ENCODE data around the gene AMN1. TPM values are rescaled to one million over a fixed set of nuclear protein-coding genes. Genes with fewer than 3 reads are reported as not detected.
"Not testable (repeated sequence)": the region's sequence is repeated elsewhere in the genome, so short reads cannot be mapped to it uniquely, and the experiment has no call there.

AMN1 gene
- total RNA-seq, 2 experiments from 2014 or later = 6.9 to 8.5 TPM

GRCh38 chr12:31732926-31733548 lies 4.2 kb upstream of the AMN1 start:
- H3K27me3 Mint-ChIP-seq = no peaks in the 10 kb centered on the region
- TF ChIP-seq CTCF (IDR thresholded peaks at IDR 0.05) = no peak
- ATAC-seq (ENCODE audit: poor library complexity) = no peak
- peaks cover 67% of the 10 kb centered on the region for H3K4me1 Mint-ChIP-seq (ENCODE audit: low read depth)
- ChIA-PET CTCF (interaction anchor here (0.5 to 1.6 kb wide), 4 partner anchors 10 to 227 kb away, joined by 3 to 5 read pairs (median 4); partner anchors contain the start of gene RESF1), POLR2A (interaction anchor here (0.6 to 2.5 kb wide), 5 partner anchors 18 to 227 kb away, joined by 3 to 6 read pairs (median 3); partner anchors contain the start of gene ETFBKMT)
- intact Hi-C loops (cut with DNase I, micrococcal nuclease) = loop anchor here in 1 of 2 experiments (5.0 kb wide), 1 partner anchor 164 kb away; no protein-coding TSS in a partner anchor
- Histone ChIP-seq H3K36me3 (ENCODE audit: insufficient read depth, low read length) (no peaks in the 10 kb centered on the region), H3K9me3 (ENCODE audit: control insufficient read depth in 1 of 2, insufficient read depth in 1 of 2, low read length in 2 of 2) (peaks cover 13 to 14% of the 10 kb centered on the region in 2 experiments), H3K27ac (ENCODE audit: low read depth in 1 of 2, low read length in 2 of 2) (no peak overlapping the region), H3K4me3 (ENCODE audit: low read length) (no peak overlapping the region), H3K4me1 (ENCODE audit: insufficient read depth, low read length) (peaks cover 61% of the 10 kb centered on the region), H3K27me3 (ENCODE audit: control insufficient read depth in 1 of 2, insufficient read depth in 2 of 2, low read length in 2 of 2) (no peaks in the 10 kb centered on the region)
- peak overlapping the region; percentile 35 for H3K4me3 Mint-ChIP-seq
- H3K27ac Mint-ChIP-seq = peak overlapping the region; percentile 16
- H3K9me3 Mint-ChIP-seq = no peaks in the 10 kb centered on the region
- peak in 2 of 14 experiments; percentile 32 to 50 for DNase-seq
- H3K36me3 Mint-ChIP-seq (ENCODE audit: low read depth) = peaks cover 29% of the 10 kb centered on the region

GRCh38 chr12:31731203-31731602 lies 2.4 kb upstream of the AMN1 start:
- not testable (repeated sequence) for ATAC-seq (ENCODE audit: poor library complexity); H3K4me3 ChIP-seq (ENCODE audit: low read length); H3K27me3 ChIP-seq (ENCODE audit: control insufficient read depth in 1 of 2, insufficient read depth in 2 of 2, low read length in 2 of 2); H3K27me3 Mint-ChIP-seq; DNase-seq; H3K9me3 Mint-ChIP-seq; H3K36me3 ChIP-seq (ENCODE audit: insufficient read depth, low read length); H3K27ac ChIP-seq (ENCODE audit: low read depth in 1 of 2, low read length in 2 of 2)
- ChIA-PET POLR2A (interaction anchor here (1.8 to 2.5 kb wide), 2 partner anchors 72 to 229 kb away, joined by 6 to 8 read pairs; partner anchors contain the start of genes ETFBKMT and RESF1), CTCF (interaction anchor here (1.0 to 4.7 kb wide), 2 partner anchors 77 to 225 kb away, joined by 4 to 17 read pairs; no protein-coding TSS in a partner anchor)
- peaks cover 13 to 20% of the 10 kb centered on the region in 2 experiments for H3K9me3 ChIP-seq (ENCODE audit: control insufficient read depth in 1 of 2, insufficient read depth in 1 of 2, low read length in 2 of 2)
- Mint-ChIP-seq H3K27ac (peak overlapping the region; percentile 68), H3K4me3 (peak overlapping the region; percentile 63), H3K4me1 (ENCODE audit: low read depth) (peaks cover 64% of the 10 kb centered on the region), H3K36me3 (ENCODE audit: low read depth) (peaks cover 41% of the 10 kb centered on the region)
- intact Hi-C loops (cut with DNase I, micrococcal nuclease) = loop anchor here in 1 of 2 experiments (5.0 kb wide), 1 partner anchor 166 kb away; no protein-coding TSS in a partner anchor
- H3K4me1 ChIP-seq (ENCODE audit: insufficient read depth, low read length) = peaks cover 53% of the 10 kb centered on the region

- ChIA-PET POLR2A (interaction anchor here (0.9 to 4.5 kb wide), 21 partner anchors 9 to 544 kb away, joined by 3 to 106 read pairs (median 5); partner anchors contain the start of genes ETFBKMT and RESF1), CTCF (interaction anchor here (1.2 to 4.7 kb wide), 4 partner anchors 48 to 230 kb away, joined by 3 to 17 read pairs (median 6); partner anchors contain the start of genes ETFBKMT and RESF1)
- Histone ChIP-seq H3K9me3 (ENCODE audit: control insufficient read depth in 1 of 2, insufficient read depth in 1 of 2, low read length in 2 of 2) (peaks cover 13 to 22% of the 10 kb centered on the region in 2 experiments), H3K27ac (ENCODE audit: low read depth in 1 of 2, low read length in 2 of 2) (peak overlapping the region; percentile 82 to 94), H3K4me3 (ENCODE audit: low read length) (peak overlapping the region; percentile 81), H3K27me3 (ENCODE audit: control insufficient read depth in 1 of 2, insufficient read depth in 2 of 2, low read length in 2 of 2) (no peaks in the 10 kb centered on the region), H3K4me1 (ENCODE audit: insufficient read depth, low read length) (peaks cover 43% of the 10 kb centered on the region), H3K36me3 (ENCODE audit: insufficient read depth, low read length) (no peaks in the 10 kb centered on the region)
- no peak for ATAC-seq (ENCODE audit: poor library complexity)
- peaks cover 4% of the 10 kb centered on the region for H3K9me3 Mint-ChIP-seq
- no peaks in the 10 kb centered on the region for H3K27me3 Mint-ChIP-seq
- peak in 1 of 14 experiments; percentile 25 for DNase-seq
- H3K27ac Mint-ChIP-seq = peak overlapping the region; percentile 97
- intact Hi-C loops (cut with DNase I, micrococcal nuclease) = loop anchor here (1.0 to 10.0 kb wide), 10 partner anchors 69 to 405 kb away; partner anchors contain the start of genes SINHCAF (in 2 of the 2), BICD1 (in 1 of the 2), ETFBKMT (in 1 of the 2) and RESF1 (in 1 of the 2)
- H3K36me3 Mint-ChIP-seq (ENCODE audit: low read depth) = peaks cover 55% of the 10 kb centered on the region
- peak overlapping the region; percentile 93 for H3K4me3 Mint-ChIP-seq
- peaks cover 64% of the 10 kb centered on the region for H3K4me1 Mint-ChIP-seq (ENCODE audit: low read depth)
- no peak for TF ChIP-seq CTCF (IDR thresholded peaks at IDR 0.05)
Observed at GRCh38 chr12:31729705-31730104, 884 bp upstream of the AMN1 start.

All from CD4-positive, alpha-beta T cell (primary cell).